ENCODE results near the gene KLRK1.
"Not testable (repeated sequence)": the region's sequence is repeated elsewhere in the genome, so short reads cannot be mapped to it uniquely, and the experiment has no call there.

Gene KLRK1

GRCh38 chr12:10398168-10398567 lies 8.3 kb upstream of the KLRK1 start:
- DNase-seq (ENCODE audit: insufficient read length) = no peak
- FAIRE-seq = no peak
- no peak for TF ChIP-seq TAF1 (IDR thresholded peaks at IDR 0.05; ENCODE audit: borderline replicate concordance, low read depth, low read length)
- no peak for TF ChIP-seq POLR2AphosphoS5 (IDR thresholded peaks at IDR 0.05; ENCODE audit: low read depth, low read length)
- no peak for TF ChIP-seq POLR2A (IDR thresholded peaks at IDR 0.05; ENCODE audit: low read depth, low read length)

DNA sequence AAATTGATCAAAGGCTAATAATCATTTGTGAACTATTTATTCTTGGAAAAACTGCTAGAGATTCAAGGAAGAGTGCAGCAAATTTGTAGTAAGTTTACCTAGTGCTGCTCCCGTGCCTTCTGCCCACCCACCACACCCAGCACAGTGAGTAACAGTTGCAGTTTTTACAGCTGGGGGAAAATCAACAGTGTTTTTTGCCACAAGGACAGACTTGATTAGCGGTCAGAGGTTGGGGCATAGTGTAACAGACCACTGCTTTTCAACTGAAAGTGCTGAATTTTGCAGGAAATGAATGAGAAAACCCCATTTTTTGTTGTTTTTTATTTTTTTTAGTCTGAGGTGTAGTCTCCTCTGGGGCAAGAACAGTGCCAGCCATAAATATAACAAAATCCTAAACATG lies 7.5 kb upstream of the KLRK1 start:
- no peak for TF ChIP-seq POLR2AphosphoS5 (IDR thresholded peaks at IDR 0.05; ENCODE audit: low read depth, low read length)
- TF ChIP-seq POLR2A (IDR thresholded peaks at IDR 0.05; ENCODE audit: low read depth, low read length) = no peak
- TF ChIP-seq TAF1 (IDR thresholded peaks at IDR 0.05; ENCODE audit: borderline replicate concordance, low read depth, low read length) = no peak
- DNase-seq (ENCODE audit: insufficient read length) (no peak), FAIRE-seq (no peak)

DNA sequence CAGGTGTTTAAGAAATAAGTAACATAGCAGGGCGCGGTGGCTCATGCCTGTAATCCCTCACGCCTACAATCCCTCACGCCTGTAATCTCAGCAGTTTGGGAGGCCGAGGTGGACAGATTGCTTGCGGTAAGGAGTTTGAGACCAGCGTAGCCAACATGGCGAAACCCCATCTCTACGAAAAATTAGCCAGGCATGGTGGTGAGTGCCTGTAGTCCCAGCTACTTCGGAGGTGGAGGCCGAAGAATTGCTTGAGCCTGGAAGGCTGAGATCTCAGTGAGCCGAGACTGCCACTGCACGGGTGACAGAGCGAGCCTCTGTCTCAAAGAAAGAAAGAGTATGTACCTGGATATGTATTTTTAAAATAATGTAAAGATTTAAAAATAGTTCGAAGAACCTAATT lies 6.3 kb upstream of the KLRK1 start:
- FAIRE-seq; DNase-seq (ENCODE audit: insufficient read length): not testable (repeated sequence)

- FAIRE-seq = peak; percentile 88
- no peak for DNase-seq (ENCODE audit: insufficient read length)
- TF ChIP-seq TAF1 (IDR thresholded peaks at IDR 0.05; ENCODE audit: borderline replicate concordance, low read depth, low read length) (no peak), POLR2A (IDR thresholded peaks at IDR 0.05; ENCODE audit: low read depth, low read length) (no peak), POLR2AphosphoS5 (IDR thresholded peaks at IDR 0.05; ENCODE audit: low read depth, low read length) (no peak)
Observed at GRCh38 chr12:10395390-10395998, 5.7 kb upstream of the KLRK1 start.

DNA sequence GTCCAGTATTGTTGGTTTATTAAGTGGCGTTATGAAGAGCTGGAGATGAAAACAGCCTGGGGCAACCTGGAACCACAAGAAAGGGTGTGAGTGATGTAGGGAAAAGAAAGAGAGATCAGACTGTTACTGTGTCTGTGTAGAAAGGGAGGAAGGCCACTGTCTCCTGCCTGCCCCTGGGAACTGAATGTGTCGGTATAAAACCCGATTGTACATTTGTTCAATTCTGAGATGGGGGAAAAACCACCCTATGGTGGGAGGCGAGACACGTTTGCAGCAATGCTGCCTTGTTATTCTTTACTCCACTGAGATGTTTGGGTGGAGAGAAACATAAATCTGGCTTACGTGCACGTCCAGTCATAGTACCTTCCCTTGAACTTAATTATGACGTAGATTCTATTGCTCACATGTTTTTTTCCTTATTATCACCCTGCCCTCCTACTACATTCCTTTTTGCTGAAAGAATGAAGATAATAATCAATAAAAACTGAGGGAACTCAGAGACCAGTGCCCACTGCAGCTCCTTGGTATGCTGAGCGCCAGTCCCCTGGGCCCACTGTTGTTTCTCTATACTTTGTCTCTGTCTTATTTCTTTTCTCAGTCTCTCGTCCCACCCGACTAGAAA lies 4.8 kb upstream of the KLRK1 start:
- FAIRE-seq; DNase-seq (ENCODE audit: insufficient read length): not testable (repeated sequence)

DNA sequence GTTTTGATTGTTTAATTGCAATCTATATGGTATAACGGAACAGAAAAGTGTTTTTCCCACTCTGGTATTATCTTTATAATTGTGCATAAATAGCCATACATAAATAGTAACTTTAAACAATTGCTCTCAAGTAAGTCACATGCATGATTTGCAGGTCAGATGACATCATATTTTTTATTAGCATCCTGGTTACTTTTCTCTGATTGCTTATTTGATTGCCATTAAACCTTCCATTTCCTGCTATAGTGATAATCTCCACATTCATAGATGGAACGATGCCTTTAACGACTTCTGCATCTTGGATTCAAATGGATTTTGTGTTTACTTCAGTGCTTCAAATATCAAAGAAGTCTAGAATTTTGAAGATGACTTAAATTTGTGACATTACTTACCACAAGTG lies 3.5 kb upstream of the KLRK1 start:
- TF ChIP-seq POLR2A (IDR thresholded peaks at IDR 0.05; ENCODE audit: low read depth, low read length) (no peak), POLR2AphosphoS5 (IDR thresholded peaks at IDR 0.05; ENCODE audit: low read depth, low read length) (no peak), TAF1 (IDR thresholded peaks at IDR 0.05; ENCODE audit: borderline replicate concordance, low read depth, low read length) (no peak)
- DNase-seq (ENCODE audit: insufficient read length) (no peak), FAIRE-seq (no peak)

DNA sequence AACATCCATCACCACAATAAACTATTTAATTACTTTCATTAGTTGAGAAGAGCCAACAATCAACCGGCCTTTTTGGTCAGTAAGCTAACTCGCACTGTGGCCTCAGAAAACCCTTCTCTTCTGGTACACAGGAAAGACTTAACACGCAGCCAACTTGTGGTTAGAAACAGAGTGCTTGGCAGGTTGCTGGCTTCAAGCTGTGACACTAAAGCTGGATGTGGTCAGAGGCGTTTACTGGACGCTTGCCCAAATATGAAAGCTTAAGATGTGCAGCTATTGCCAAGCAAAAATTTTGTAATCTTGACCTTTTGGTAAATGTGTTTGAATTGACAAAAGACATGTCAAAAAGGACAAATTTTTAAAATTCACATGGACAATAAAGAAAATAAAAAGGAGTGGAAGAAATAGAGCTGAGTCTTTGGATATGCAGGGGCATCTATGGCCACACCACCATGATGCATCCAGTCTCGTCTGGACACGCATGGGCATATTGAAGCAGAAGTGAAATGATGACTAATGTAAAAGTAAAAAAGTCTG lies 2.6 kb upstream of the KLRK1 start:
- DNase-seq (ENCODE audit: insufficient read length) = no peak
- peak; percentile 82 for FAIRE-seq
- TF ChIP-seq POLR2AphosphoS5 (IDR thresholded peaks at IDR 0.05; ENCODE audit: low read depth, low read length) = no peak
- TF ChIP-seq POLR2A (IDR thresholded peaks at IDR 0.05; ENCODE audit: low read depth, low read length) = no peak
- no peak for TF ChIP-seq TAF1 (IDR thresholded peaks at IDR 0.05; ENCODE audit: borderline replicate concordance, low read depth, low read length)

DNA sequence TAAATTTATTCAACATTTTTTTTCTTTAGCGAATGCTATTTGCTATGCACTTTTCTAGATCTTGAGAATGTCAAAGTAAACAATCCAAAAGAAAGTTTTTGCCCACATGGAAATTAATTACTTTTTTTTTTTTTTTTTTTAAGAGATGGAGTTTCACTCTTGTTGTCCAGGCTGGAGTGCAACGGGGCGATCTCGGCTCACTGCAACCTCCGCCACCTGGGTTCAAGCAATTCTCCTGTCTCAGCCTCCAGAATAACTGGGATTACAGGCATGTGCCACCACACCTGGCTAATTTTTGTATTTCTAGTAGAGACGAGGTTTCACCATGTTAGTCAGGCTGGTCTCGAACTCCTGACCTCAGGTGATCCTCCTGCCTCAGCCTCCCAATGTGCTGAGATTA lies 1.1 kb upstream of the KLRK1 start:
- DNase-seq (ENCODE audit: insufficient read length); FAIRE-seq: not testable (repeated sequence)

DNA sequence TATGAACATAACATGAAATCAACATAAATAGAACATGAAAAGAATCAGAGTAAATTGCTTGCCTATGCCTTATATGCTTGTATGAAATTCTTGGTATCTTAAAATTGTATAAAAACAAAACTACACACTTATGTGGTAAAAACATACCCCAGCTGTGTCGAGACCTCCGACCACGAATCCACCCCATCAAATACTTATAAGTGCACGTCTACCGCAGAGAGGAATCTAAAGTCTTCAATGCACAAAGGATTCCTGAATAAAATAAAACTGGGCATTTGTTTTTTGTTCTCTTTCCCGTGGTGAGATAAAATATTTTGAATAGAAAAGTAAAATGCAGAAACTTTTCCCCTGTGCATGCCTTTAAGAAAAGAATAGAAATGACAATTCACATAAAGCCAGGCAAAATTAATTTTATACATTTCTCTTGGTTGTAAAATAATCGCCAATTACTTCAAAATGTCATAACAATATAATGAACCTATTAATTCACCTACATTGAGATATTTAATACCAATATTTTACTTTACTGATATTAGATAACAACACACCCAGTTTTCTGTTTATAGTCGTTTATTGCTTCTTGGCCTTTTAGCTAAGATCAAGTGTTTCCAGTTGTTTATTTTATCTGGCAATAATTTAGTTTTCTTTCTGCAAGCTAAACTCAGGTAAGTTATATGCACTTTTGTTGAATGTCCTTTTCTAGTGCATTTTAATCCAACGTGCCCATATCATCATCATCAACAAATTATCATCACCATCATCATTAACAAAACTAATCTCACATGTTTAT lies 1.0 kb downstream of the KLRK1 start:
- DNase-seq (ENCODE audit: insufficient read length) = no peak
- no peak for FAIRE-seq
- TF ChIP-seq POLR2AphosphoS5 (IDR thresholded peaks at IDR 0.05; ENCODE audit: low read depth, low read length) = no peak
- no peak for TF ChIP-seq TAF1 (IDR thresholded peaks at IDR 0.05; ENCODE audit: borderline replicate concordance, low read depth, low read length)
- no peak for TF ChIP-seq POLR2A (IDR thresholded peaks at IDR 0.05; ENCODE audit: low read depth, low read length)

DNA sequence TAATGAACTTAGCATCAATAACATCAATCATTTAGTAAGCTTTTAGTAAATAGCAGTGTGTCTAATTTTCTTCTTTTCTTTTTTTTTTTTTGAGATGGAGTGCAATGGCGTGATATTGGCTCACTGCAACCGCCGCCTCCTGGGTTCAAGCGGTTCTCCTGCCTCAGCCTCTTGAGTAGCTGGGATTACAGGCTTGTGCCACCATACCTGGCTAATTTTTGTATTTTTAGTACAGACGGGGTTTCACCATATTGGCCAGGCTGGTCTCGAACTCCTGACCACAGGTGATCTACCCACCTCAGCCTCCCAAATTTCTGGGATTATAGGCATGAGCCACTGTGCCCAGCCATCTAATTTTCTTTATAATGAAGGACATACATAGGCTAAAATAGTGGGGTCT lies 2.3 kb downstream of the KLRK1 start:
- DNase-seq (ENCODE audit: insufficient read length); FAIRE-seq: not testable (repeated sequence)

- no peak for FAIRE-seq
- no peak for TF ChIP-seq POLR2AphosphoS5 (IDR thresholded peaks at IDR 0.05; ENCODE audit: low read depth, low read length)
- no peak for TF ChIP-seq POLR2A (IDR thresholded peaks at IDR 0.05; ENCODE audit: low read depth, low read length)
- TF ChIP-seq TAF1 (IDR thresholded peaks at IDR 0.05; ENCODE audit: borderline replicate concordance, low read depth, low read length) = no peak
- DNase-seq (ENCODE audit: insufficient read length) = no peak
Observed at GRCh38 chr12:10386857-10387256, 3.0 kb downstream of the KLRK1 start.

GRCh38 chr12:10385166-10385613 lies 4.7 kb downstream of the KLRK1 start:
- FAIRE-seq (no peak), DNase-seq (ENCODE audit: insufficient read length) (no peak)
- TF ChIP-seq POLR2AphosphoS5 (IDR thresholded peaks at IDR 0.05; ENCODE audit: low read depth, low read length) (no peak), TAF1 (IDR thresholded peaks at IDR 0.05; ENCODE audit: borderline replicate concordance, low read depth, low read length) (no peak), POLR2A (IDR thresholded peaks at IDR 0.05; ENCODE audit: low read depth, low read length) (no peak)
